Rectal smooth muscle tissue (tissue), 1 donor: ENCODE data around the gene COL23A1.
"Not testable (repeated sequence)": the region's sequence is repeated elsewhere in the genome, so short reads cannot be mapped to it uniquely, and the experiment has no call there.

Experiments used
- H3K27ac ChIP-seq: one replicate; pipeline ENCODE4 v1.7.0; 2013; ENCODE audit warnings: low read depth, low read length, inconsistent platforms
- H3K27me3 ChIP-seq: one replicate; pipeline ENCODE4 v1.7.0; 2013; ENCODE audit warnings: low read length; ENCODE audit not compliant: control insufficient read depth, insufficient read depth
- H3K36me3 ChIP-seq: one replicate; pipeline ENCODE4 v1.7.0; 2013; ENCODE audit warnings: low read length; ENCODE audit not compliant: control insufficient read depth, insufficient read depth
- H3K4me1 ChIP-seq: one replicate; pipeline ENCODE4 v1.7.0; 2013; ENCODE audit warnings: low read length; ENCODE audit not compliant: control insufficient read depth, insufficient read depth
- H3K4me3 ChIP-seq: one replicate; pipeline ENCODE4 v1.7.0; 2013; ENCODE audit warnings: low read length
- H3K9ac ChIP-seq: one replicate; pipeline ENCODE4 v1.7.0; 2013; ENCODE audit warnings: low read length

COL23A1 gene

DNA sequence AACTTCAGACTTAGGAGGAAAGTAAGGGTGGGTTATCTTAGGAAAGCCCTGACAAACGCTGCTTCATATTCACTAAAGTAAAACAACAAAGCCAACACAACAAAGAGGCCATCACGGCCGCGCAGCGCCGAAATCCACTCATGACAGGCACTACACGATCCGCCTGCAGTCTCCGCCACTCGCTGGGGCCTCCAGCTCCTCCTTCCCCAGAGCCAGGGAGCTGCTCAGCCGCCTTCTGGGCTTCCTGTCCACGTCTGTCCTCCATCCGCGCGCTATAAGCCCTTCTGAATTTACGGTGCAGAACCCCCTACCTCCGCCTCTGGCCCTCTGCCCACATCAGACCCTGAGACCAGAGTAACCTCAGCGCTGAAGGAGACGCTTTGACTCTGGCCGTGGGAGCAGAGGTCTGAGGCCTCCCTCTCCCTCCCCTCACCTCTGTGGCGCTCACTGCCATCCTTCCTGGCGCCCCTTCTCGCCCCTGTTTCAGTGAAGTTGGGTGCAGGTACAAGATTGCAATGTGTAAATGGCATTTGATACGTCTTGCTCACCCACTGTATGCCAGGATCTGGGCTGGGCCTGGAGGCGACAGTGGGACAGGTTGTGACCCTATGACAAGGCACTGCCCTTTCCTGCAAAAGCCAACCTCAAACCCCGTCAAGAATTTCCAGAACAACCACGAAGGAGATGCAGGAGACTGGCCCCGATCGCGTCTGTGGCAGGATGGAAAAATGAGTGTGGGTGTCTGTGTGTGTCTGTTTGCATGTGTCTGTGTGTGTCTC is 282.7 kb downstream of the COL23A1 start:
- no peaks in the 10 kb centered on the region for H3K36me3 ChIP-seq
- no peak overlapping the region for H3K27ac ChIP-seq
- no peaks in the 10 kb centered on the region for H3K4me1 ChIP-seq
- H3K9ac ChIP-seq, result no peak overlapping the region
- H3K4me3 ChIP-seq, result no peak overlapping the region
- H3K27me3 ChIP-seq, result no peaks in the 10 kb centered on the region

DNA sequence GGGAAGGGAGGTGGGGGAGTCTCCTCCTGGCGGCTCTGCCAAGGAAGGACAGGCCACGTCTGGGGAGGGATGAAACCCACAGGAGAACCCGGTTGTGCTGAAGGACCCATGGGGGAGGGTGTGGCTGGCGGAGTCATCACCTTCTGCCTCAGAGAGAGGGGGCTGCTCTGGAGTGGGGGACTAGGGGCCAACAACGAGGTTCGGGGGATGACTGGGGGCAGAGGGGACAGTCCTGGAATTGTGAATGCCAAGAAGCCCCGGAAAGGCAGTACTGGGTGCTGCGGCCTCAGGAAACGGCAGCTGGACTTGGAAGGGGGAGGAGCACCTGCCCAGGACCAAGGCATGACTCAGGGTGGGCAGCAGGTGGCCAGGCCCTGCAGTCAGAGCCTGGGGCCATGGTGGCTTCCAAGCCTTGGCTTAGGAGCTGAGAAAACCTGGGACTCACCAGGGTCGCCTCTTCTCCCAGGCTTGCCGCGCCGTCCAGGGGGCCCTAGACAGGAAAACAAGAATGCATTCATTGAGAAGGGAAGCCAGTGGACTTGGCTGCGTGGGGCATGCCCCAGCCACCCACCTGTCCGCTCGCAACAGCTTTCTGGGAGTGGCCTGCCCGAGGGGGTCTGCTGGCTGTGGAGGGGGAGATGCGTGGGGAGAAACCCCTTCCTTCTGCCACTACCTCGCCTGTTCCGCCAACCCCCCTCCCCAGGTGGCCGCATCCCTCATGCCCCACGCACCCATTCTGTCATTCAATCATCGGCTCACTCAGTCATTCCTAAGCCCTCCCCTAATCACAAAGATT is 283.6 kb downstream of the COL23A1 start:
- no peak overlapping the region for H3K27ac ChIP-seq
- H3K9ac ChIP-seq, result no peak overlapping the region
- no peak overlapping the region for H3K4me3 ChIP-seq
- H3K27me3 ChIP-seq, result no peaks in the 10 kb centered on the region
- no peaks in the 10 kb centered on the region for H3K36me3 ChIP-seq
- H3K4me1 ChIP-seq, result no peaks in the 10 kb centered on the region

DNA sequence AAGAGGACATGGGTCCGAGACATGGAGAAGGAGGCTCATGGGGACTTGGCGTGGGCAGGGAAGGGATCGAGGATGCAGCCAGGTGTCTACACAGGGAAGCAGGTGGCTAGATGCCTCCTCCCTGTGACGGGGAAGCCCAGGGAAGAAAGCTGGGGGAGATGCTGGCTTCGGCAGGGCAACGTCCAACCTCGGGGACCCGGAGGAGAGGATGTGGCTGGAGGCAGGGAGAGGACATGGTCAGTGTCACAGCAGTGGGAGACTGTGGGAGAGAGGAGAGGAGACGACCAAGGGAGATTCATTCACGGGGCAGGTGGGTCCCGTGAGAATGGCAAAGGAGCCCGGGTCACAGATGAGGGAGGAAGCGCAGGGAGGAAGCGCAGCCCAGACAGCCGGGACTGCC is 284.4 kb downstream of the COL23A1 start:
- Histone ChIP-seq H3K27ac (no peak overlapping the region), H3K4me1 (no peaks in the 10 kb centered on the region), H3K4me3 (no peak overlapping the region), H3K9ac (no peak overlapping the region), H3K36me3 (no peaks in the 10 kb centered on the region), H3K27me3 (no peaks in the 10 kb centered on the region)

DNA sequence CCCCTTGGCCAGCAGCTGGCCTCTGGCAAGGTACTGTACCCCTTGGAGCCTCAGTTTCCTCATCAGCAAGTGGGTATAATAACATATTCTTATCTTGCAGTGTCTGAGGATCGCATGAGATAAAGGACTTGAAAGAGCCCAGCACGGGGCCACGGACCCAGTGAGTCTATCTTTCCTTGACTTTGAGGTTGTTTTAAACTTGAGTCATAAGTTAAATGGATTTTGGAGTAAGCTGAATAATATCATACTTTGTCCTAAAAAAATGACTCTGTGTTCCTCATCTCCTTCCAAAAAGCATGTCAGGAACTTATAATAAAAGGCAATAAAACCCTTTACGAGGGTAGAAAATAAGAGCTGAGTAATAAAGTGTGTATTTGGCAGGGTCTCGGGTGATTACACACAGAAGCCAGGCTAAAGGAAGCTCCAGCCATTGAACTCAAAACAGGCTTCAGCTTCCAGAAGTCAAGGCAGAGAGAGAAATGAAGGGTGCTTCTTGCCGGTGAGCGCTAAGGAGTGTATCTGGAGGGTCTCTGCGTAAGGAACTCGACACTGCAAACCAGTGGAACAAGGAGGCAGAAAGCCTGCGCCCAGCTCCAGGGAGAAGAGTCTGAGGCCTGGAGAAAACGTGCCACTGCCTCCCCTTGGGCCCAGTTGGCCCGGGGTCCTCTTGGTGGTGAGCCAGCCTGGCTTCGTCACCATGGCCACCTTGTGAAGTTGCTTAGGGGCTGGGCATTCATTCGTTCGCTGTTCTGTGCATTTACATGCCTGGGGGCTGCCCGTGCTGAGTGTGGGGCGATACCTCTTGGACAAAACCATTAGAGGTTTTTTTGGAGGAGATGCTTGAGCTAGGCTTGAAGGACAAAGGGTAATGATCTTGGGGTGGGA is 285.2 kb downstream of the COL23A1 start:
- H3K36me3 ChIP-seq, result no peaks in the 10 kb centered on the region
- no peak overlapping the region for H3K9ac ChIP-seq
- H3K27me3 ChIP-seq, result no peaks in the 10 kb centered on the region
- no peak overlapping the region for H3K4me3 ChIP-seq
- no peaks in the 10 kb centered on the region for H3K4me1 ChIP-seq
- no peak overlapping the region for H3K27ac ChIP-seq

DNA sequence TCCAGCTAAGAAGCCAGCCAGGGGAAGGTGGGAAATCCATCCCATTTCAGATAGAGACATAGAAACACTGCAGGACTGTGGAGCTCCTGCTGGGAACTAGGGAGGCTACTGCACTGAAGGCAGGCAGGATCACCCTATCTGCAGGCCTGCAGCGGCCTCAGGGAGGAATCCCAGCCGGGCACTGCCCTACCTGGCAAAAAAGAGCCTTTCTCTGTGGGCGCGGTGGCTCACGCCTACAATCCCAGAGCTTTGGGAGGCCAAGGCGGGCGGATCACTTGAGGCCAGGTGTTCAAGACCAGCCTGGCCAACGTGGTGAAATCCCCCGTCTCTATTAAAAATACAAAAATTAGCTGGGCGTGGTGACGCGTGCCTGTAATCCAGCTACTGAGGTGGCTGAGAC is 286.2 kb downstream of the COL23A1 start:
- Histone ChIP-seq H3K27me3 (no peaks in the 10 kb centered on the region), H3K4me3 (no peak overlapping the region), H3K36me3 (no peaks in the 10 kb centered on the region), H3K9ac (no peak overlapping the region), H3K4me1 (no peaks in the 10 kb centered on the region), H3K27ac (no peak overlapping the region)

DNA sequence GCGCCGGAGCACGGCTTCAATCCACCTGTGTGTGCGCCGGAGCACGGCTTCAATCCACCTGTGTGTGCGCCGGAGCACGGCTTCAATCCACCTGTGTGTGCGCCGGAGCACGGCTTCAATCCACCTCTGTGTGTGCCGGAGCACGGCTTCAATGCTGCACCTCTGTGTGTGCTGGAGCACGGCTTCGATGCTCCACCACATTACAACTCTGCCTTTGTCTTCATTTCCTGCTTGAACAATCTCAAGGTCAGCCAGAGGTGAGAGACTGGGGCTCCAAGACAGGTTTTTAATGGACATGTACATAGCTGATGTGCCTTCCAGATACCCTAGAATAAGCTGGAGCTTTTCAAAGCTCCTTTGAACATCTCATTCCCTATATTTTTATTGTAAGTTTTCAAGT is 287.9 kb downstream of the COL23A1 start:
- H3K9ac ChIP-seq, H3K4me1 ChIP-seq, H3K36me3 ChIP-seq, H3K4me3 ChIP-seq, H3K27ac ChIP-seq, H3K27me3 ChIP-seq: not testable (repeated sequence)

DNA sequence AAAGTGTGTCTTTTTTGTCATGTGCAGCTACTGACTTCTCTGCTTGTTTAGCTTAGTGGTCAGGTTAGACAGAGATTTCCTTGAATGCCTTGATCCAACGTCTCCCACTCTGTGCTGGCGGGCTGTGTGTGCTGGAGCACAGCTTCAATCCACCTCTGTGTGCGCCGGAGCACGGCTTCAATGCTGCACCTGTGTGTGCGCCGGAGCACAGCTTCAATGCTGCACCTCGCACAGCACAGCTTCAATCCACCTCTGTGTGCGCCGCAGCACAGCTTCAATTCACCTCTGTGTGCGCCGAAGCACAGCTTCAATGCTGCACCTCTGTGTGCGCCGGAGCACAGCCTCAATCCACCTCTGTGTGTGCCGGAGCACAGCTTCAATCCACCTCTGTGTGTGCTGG is 288.6 kb downstream of the COL23A1 start:
- H3K27ac ChIP-seq, result no peak overlapping the region
- no peak overlapping the region for H3K4me3 ChIP-seq
- no peaks in the 10 kb centered on the region for H3K4me1 ChIP-seq
- no peaks in the 10 kb centered on the region for H3K36me3 ChIP-seq
- H3K9ac ChIP-seq, result no peak overlapping the region
- no peaks in the 10 kb centered on the region for H3K27me3 ChIP-seq

DNA sequence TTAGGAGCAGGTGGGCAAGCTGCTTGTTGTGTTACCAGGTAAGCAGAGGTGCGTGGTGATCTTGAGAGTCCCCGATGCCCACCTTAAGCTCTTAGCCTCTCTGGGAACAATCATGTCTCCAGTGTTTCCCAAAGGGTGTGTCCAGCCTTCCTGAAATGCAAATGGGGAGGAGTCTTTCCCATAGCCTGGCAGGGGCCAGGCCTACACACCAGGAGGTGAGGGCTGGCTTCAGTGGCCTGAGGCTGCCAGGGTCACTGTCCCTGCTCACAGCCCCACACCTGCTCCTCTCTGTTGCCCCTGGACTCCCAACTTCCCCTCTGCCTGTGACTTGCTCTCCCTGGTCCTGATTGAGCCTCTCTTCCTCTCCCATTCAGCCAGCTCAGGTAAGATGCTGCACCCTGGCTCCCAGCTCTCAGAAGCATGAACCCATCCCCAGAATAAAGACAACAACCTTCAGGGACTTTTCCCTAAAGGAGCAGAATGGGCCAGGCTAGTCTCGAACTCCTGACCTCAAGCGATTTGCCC is 291.8 kb downstream of the COL23A1 start:
- H3K27me3 ChIP-seq, result no peaks in the 10 kb centered on the region
- H3K4me1 ChIP-seq, result no peaks in the 10 kb centered on the region
- H3K27ac ChIP-seq, result no peak overlapping the region
- H3K4me3 ChIP-seq, result no peak overlapping the region
- H3K9ac ChIP-seq, result no peak overlapping the region
- no peaks in the 10 kb centered on the region for H3K36me3 ChIP-seq

DNA sequence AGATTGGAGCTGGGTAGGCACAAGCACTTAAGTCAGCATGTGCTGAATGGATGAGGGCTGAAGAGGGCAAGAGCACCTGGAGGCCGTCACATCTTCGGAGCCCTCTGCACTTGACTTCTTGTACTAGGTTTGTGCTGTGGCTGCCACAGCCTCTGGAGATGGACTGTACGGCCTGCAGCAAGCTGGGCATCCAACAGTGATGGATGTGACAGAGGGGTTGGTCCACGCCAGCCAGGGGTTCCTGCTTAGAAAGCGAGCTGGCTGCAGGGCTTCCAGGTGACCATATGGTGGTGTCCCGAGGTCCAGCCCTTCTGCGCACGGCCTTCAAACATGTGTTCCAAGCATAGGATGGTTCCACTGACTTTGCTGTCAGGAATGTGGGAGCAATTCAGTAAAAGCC is 292.4 kb downstream of the COL23A1 start:
- Histone ChIP-seq H3K9ac (no peak overlapping the region), H3K27ac (no peak overlapping the region), H3K36me3 (no peaks in the 10 kb centered on the region), H3K4me3 (no peak overlapping the region), H3K4me1 (no peaks in the 10 kb centered on the region), H3K27me3 (no peaks in the 10 kb centered on the region)

DNA sequence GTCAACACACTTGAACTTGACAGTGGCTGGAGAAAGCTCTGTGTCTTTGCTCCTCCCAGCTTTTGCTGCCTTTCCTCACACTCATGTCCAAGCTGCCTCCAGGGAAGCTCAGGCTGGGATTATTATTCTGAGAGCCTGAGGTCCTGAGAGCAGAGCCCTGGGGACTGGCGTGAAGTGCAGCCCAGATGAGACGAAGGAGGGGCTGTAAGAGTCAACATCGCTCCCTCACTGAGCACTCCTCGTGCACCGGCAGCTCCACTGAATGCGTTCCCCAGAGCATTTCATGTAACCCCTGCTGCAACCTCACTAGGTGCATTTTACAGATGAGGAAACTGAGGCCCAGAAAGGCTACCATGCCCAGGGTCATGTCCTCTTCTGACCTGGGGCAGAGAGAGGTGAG is 294.1 kb downstream of the COL23A1 start:
- Histone ChIP-seq H3K4me1 (no peaks in the 10 kb centered on the region), H3K4me3 (no peak overlapping the region), H3K27ac (no peak overlapping the region), H3K36me3 (no peaks in the 10 kb centered on the region), H3K9ac (no peak overlapping the region), H3K27me3 (no peaks in the 10 kb centered on the region)

DNA sequence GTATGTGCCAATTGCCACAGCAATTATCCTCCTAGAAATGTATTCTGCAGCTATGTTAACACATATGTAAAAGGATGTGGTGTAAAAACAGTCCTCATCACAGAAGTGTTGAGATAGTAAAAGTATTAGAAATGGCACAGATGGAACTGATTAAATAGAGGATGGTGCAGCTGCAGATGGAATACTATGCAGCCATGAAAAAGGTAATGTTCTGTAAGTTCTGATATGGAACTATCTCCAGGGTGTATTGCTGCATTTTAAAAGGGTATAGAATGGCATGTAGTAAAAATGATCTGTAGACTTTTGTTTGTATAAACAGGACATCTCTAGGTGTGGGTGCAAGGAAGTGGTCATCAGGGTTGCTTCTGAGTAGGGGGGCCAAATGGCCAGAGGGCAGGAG is 294.6 kb downstream of the COL23A1 start:
- Histone ChIP-seq H3K27ac (no peak overlapping the region), H3K9ac (no peak overlapping the region), H3K27me3 (no peaks in the 10 kb centered on the region), H3K4me1 (no peaks in the 10 kb centered on the region), H3K36me3 (no peaks in the 10 kb centered on the region), H3K4me3 (no peak overlapping the region)

DNA sequence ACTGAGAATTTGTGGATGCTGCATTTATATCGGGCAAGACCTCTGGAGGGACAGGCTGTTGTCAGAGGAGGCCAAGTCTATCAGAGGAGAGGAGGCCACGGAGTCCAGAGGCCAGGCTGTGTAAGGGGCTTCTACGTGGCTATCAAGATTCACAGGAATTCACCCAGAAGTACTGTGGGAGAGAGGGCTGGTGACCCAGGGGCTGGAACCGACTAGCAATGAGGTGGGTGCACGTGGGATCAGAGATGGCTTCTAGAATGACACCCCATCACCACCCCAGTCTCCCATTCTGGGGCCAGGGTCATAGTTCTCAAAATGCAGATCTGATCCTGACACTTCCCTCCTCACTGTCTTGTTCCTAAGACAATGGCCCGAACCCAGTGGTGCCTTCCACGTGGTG is 296.4 kb downstream of the COL23A1 start:
- Histone ChIP-seq H3K27me3 (no peaks in the 10 kb centered on the region), H3K36me3 (no peaks in the 10 kb centered on the region), H3K27ac (no peak overlapping the region), H3K4me3 (no peak overlapping the region), H3K9ac (no peak overlapping the region), H3K4me1 (no peaks in the 10 kb centered on the region)
